ENCODE results near the gene MORN4. TPM values are rescaled to one million over a fixed set of nuclear protein-coding genes. Genes with fewer than 3 reads are reported as not detected.

Gene MORN4
- polyA plus RNA-seq (2012; rRNA removed), result 31.4 and 31.7 TPM in 2 replicates
- polyA plus RNA-seq (2012; cell fraction: cytosol; rRNA removed), result 32.9 and 36.8 TPM in 2 replicates
- 14.5 and 19.6 TPM in 2 replicates for polyA plus RNA-seq (2012; cell fraction: nucleus; rRNA removed)

GRCh38 chr10:97632949-97633884, at the start of gene MORN4:
Gene MORN4, minus strand, starts transcription at chr10:97633500. Its CDS starts 13,847 bp downstream, at chr10:97619653.
- peaks cover 6% of the 10 kb centered on the region for H3F3A ChIP-seq (replicated peaks; ENCODE audit: insufficient read depth)
- H3K9ac ChIP-seq, result peak within 1 kb of the TSS; percentile 78
- H3K4me1 ChIP-seq (ENCODE audit: control insufficient read depth in 1 of 2, insufficient read depth in 2 of 2, low read depth in 1 of 2, low read length in 1 of 2), result peaks cover 4% of the 10 kb centered on the region in 2 experiments; a peak in 2 of 4 replicates
- H3K9me3 ChIP-seq, result no peaks in the 10 kb centered on the region
- POLR2A ChIA-PET, result no interaction called here
- 5% methylated on average over 52 of the region's 62 CpGs for WGBS (ENCODE audit: low lambda C conversion rate)
- CTCF ChIA-PET, result interaction anchor here (1.0 to 1.8 kb wide), 5 partner anchors 26 to 81 kb away, joined by 3 to 4 read pairs (median 3); partner anchors contain the start of gene AVPI1
- H4K20me1 ChIP-seq (ENCODE audit: insufficient read depth), result no peaks in the 10 kb centered on the region
- peak; percentile 93 for DNase-seq
- H3K4me3 ChIP-seq (ENCODE audit: low read depth in 2 of 2, low read length in 1 of 2), result peak within 1 kb of the TSS; percentile 78 to 94
- peak within 1 kb of the TSS; percentile 90 for H2AFZ ChIP-seq (ENCODE audit: low read depth)
- no peaks in the 10 kb centered on the region for H3K9me2 ChIP-seq
- peaks cover 17% of the 10 kb centered on the region for H3K79me2 ChIP-seq (ENCODE audit: insufficient read depth)
- H3K4me2 ChIP-seq, result peak within 1 kb of the TSS; percentile 69
- H3K27me3 ChIP-seq (ENCODE audit: insufficient read depth), result no peaks in the 10 kb centered on the region
- H3K27ac ChIP-seq (ENCODE audit: low read depth in 2 of 2, low read length in 1 of 2), result peak within 1 kb of the TSS in 1 of 2 experiments; percentile 76; a peak in 2 of 4 replicates
- H3K36me3 ChIP-seq (replicated peaks in 1 of 2; ENCODE audit: control insufficient read depth in 1 of 2, insufficient read depth in 2 of 2, low read length in 1 of 2), result no peaks in the 10 kb centered on the region
- TF ChIP-seq RCOR1 (IDR thresholded peaks at IDR 0.05; ENCODE audit: low read length), result no peak
- TF ChIP-seq YY1 (IDR thresholded peaks at IDR 0.05; ENCODE audit: low read depth), result peak; percentile 99
- TF ChIP-seq REST (IDR thresholded peaks at IDR 0.05; ENCODE audit: low read depth, low read length), result no peak
- no peak for TF ChIP-seq CTCF (IDR thresholded peaks at IDR 0.05)
- no peak for TF ChIP-seq FOXM1 (IDR thresholded peaks at IDR 0.05; ENCODE audit: low read depth)
- TF ChIP-seq FOXJ3 (CRISPR knock-in tag; IDR thresholded peaks at IDR 0.05), result no peak
- TF ChIP-seq MXI1 (IDR thresholded peaks at IDR 0.05; ENCODE audit: low read depth, low read length), result peak; percentile 88
- no peak for TF ChIP-seq MEF2A (IDR thresholded peaks at IDR 0.05; ENCODE audit: borderline replicate concordance, low read depth)
- TF ChIP-seq EZH2phosphoT487 (IDR thresholded peaks at IDR 0.05; ENCODE audit: borderline replicate concordance, low read depth), result no peak
- peak; percentile 17; the same call in 1 of the 2 replicates for TF ChIP-seq GATA2 (CRISPR knock-in tag; IDR thresholded peaks at IDR 0.05)
- no peak for TF ChIP-seq ELF1 (IDR thresholded peaks at IDR 0.05)
- TF ChIP-seq USF1 (IDR thresholded peaks at IDR 0.05; ENCODE audit: borderline replicate concordance, low read depth), result no peak
- TF ChIP-seq NRF1 (IDR thresholded peaks at IDR 0.05; ENCODE audit: low read depth, low read length), result no peak
- peak; percentile 41 for TF ChIP-seq TAF1 (IDR thresholded peaks at IDR 0.05; ENCODE audit: borderline replicate concordance, low read depth, low read length)
- no peak for TF ChIP-seq TCF12 (IDR thresholded peaks at IDR 0.05)
- TF ChIP-seq ZBTB33 (IDR thresholded peaks at IDR 0.05; ENCODE audit: borderline replicate concordance, low read depth), result no peak
- no peak for TF ChIP-seq GABPA (IDR thresholded peaks at IDR 0.05; ENCODE audit: low read depth)
- TF ChIP-seq IRF3 (IDR thresholded peaks at IDR 0.05; ENCODE audit: low read depth, low read length), result peak; percentile 83
- peak; percentile 72; the same call in 1 of the 2 replicates for TF ChIP-seq RFX5 (IDR thresholded peaks at IDR 0.05; ENCODE audit: low read length)
- 0 out of 2 replicates have a peak, but pooled peaks have one; percentile 9 for TF ChIP-seq SIN3A (IDR thresholded peaks at IDR 0.05; ENCODE audit: borderline replicate concordance, low read depth, low read length)
- TF ChIP-seq SMC3 (IDR thresholded peaks at IDR 0.05; ENCODE audit: low read depth, low read length), result no peak
- no peak for TF ChIP-seq JUND (IDR thresholded peaks at IDR 0.05)
